NB4 (cell line): ENCODE results near the gene MYO1D.

Experiments
- CTCF ChIP-seq: IDR thresholded peaks from one replicate; pipeline ENCODE4 v1.5.1; 2012; ENCODE audit warnings: low read depth, low read length
- POLR2A ChIP-seq: IDR thresholded peaks from 2 replicates; pipeline ENCODE4 v1.6.1; 2011; ENCODE audit warnings: mild to moderate bottlenecking; ENCODE audit not compliant: insufficient read length; ENCODE audit errors: extremely low read depth

DNA sequence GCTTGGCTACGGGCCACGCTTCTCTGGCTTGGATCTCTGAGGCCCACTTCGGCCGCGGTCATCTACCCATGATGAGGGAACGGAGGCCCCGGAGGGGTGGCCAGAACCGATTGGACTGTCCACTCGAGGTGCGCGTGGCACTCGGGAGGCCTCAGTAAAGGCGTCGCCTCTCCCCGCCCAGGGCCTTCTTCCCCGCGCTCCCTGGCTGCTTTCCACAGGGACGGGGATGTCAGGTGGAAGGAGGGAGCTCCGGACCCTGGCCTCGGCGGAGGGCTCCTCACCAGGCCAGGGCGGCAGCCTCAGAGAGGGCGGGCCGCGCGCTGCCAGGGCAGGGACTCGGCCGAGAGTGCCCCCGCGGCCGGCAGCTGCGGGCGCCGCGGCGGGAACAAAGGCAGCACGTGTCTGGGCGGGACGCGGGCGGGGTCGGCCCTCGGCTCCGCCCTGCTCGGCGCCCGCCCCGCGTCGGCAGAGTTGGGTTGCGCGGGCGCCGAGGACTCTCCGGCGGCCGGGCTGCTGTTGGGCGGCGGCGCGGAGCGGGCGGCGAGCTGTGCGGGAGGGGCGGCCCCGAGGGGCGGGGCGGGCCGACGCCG, 390.7 kb downstream of the MYO1D start:
- TF ChIP-seq POLR2A (peak; percentile 14), CTCF (no peak)
